ENCODE results near the gene ARHGAP24. TPM values are rescaled to one million over a fixed set of nuclear protein-coding genes. Genes with fewer than 3 reads are reported as not detected.

The ARHGAP24 gene
- total RNA-seq, 1 donor from 2014 or later = 1.5 TPM

- peaks cover 7% of the 10 kb centered on the region for H3K4me1 Mint-ChIP-seq
- no peaks in the 10 kb centered on the region for H3K27me3 Mint-ChIP-seq (ENCODE audit: low read depth)
- peaks cover 5% of the 10 kb centered on the region for H3K9me3 Mint-ChIP-seq
- H3K4me3 Mint-ChIP-seq = no peak overlapping the region
- no peaks in the 10 kb centered on the region for H3K36me3 Mint-ChIP-seq (ENCODE audit: low read depth)
- H3K27ac Mint-ChIP-seq (ENCODE audit: unreplicated experiment) = no peak overlapping the region
- no peak for TF ChIP-seq CTCF (conservative IDR thresholded peaks at IDR 0.05)
- no peak for DNase-seq (ENCODE audit: low read depth, low spot score)
Measured at GRCh38 chr4:85672959-85673358, 198.0 kb downstream of the ARHGAP24 start.

GRCh38 chr4:85673540-85673939 lies 198.6 kb downstream of the ARHGAP24 start:
- Mint-ChIP-seq H3K27me3 (ENCODE audit: low read depth) (no peaks in the 10 kb centered on the region), H3K27ac (ENCODE audit: unreplicated experiment) (no peak overlapping the region), H3K9me3 (no peaks in the 10 kb centered on the region), H3K36me3 (ENCODE audit: low read depth) (no peaks in the 10 kb centered on the region), H3K4me1 (peaks cover 7% of the 10 kb centered on the region), H3K4me3 (no peak overlapping the region)
- DNase-seq (ENCODE audit: low read depth, low spot score) = no peak
- TF ChIP-seq CTCF (conservative IDR thresholded peaks at IDR 0.05) = no peak

- H3K27ac Mint-ChIP-seq (ENCODE audit: unreplicated experiment) = no peak overlapping the region
- TF ChIP-seq CTCF (conservative IDR thresholded peaks at IDR 0.05) = no peak
- H3K4me1 Mint-ChIP-seq = peaks cover 7% of the 10 kb centered on the region
- no peaks in the 10 kb centered on the region for H3K9me3 Mint-ChIP-seq
- H3K4me3 Mint-ChIP-seq = no peak overlapping the region
- DNase-seq (ENCODE audit: low read depth, low spot score) = no peak
- no peaks in the 10 kb centered on the region for H3K36me3 Mint-ChIP-seq (ENCODE audit: low read depth)
- H3K27me3 Mint-ChIP-seq (ENCODE audit: low read depth) = no peaks in the 10 kb centered on the region
Measured at GRCh38 chr4:85675076-85676049, 200.4 kb downstream of the ARHGAP24 start.

- H3K36me3 Mint-ChIP-seq (ENCODE audit: low read depth) = no peaks in the 10 kb centered on the region
- H3K4me3 Mint-ChIP-seq = no peak overlapping the region
- peaks cover 7% of the 10 kb centered on the region for H3K4me1 Mint-ChIP-seq
- no peaks in the 10 kb centered on the region for H3K9me3 Mint-ChIP-seq
- H3K27me3 Mint-ChIP-seq (ENCODE audit: low read depth) = no peaks in the 10 kb centered on the region
- TF ChIP-seq CTCF (conservative IDR thresholded peaks at IDR 0.05) = no peak
- no peak overlapping the region for H3K27ac Mint-ChIP-seq (ENCODE audit: unreplicated experiment)
- DNase-seq (ENCODE audit: low read depth, low spot score) = no peak
Measured at GRCh38 chr4:85676050-85676425, 201.1 kb downstream of the ARHGAP24 start.

- Mint-ChIP-seq H3K27ac (ENCODE audit: unreplicated experiment) (no peak overlapping the region), H3K36me3 (ENCODE audit: low read depth) (no peaks in the 10 kb centered on the region), H3K27me3 (ENCODE audit: low read depth) (no peaks in the 10 kb centered on the region), H3K4me3 (no peak overlapping the region), H3K9me3 (no peaks in the 10 kb centered on the region), H3K4me1 (peaks cover 11% of the 10 kb centered on the region)
- DNase-seq (ENCODE audit: low read depth, low spot score) = no peak
- no peak for TF ChIP-seq CTCF (conservative IDR thresholded peaks at IDR 0.05)
Measured at GRCh38 chr4:85676850-85677590, 202.1 kb downstream of the ARHGAP24 start.

Data from neural crest cell (in vitro differentiated cells).